Measurements from ENCODE around the gene CGB2.
"Not testable (repeated sequence)": the region's sequence is repeated elsewhere in the genome, so short reads cannot be mapped to it uniquely, and the experiment has no call there.

CGB2 gene

GRCh38 chr19:49038111-49038510 is 6.4 kb downstream of the CGB2 start:
- DNase-seq (ENCODE audit: low spot score): not testable (repeated sequence)

GRCh38 chr19:49038557-49039276 is 7.0 kb downstream of the CGB2 start:
- DNase-seq (ENCODE audit: low spot score): not testable (repeated sequence)

GRCh38 chr19:49039736-49040135 is 8.0 kb downstream of the CGB2 start:
- DNase-seq (ENCODE audit: low spot score): not testable (repeated sequence)

- no peak for DNase-seq (ENCODE audit: low spot score)
These were observed 10.5 kb downstream of the CGB2 start for GRCh38 chr19:49042177-49042576.

GRCh38 chr19:49042666-49043065 is 11.0 kb downstream of the CGB2 start:
- DNase-seq (ENCODE audit: low spot score): not testable (repeated sequence)

- DNase-seq (ENCODE audit: low spot score): not testable (repeated sequence)
These were observed 11.9 kb downstream of the CGB2 start, which contains the start of gene CGB5 for GRCh38 chr19:49043548-49043947. Gene CGB5, plus strand, starts transcription at chr19:49043848. Its CDS starts 362 bp downstream, at chr19:49044210.

GRCh38 chr19:49049011-49049410 is 17.3 kb downstream of the CGB2 start, which contains the start of gene CGB8:
Gene CGB8, minus strand, starts transcription at chr19:49049111. Its CDS starts 372 bp downstream, at chr19:49048739.
- not testable (repeated sequence) for DNase-seq (ENCODE audit: low spot score)

GRCh38 chr19:49049834-49050233 is 18.1 kb downstream of the CGB2 start:
- DNase-seq (ENCODE audit: low spot score): not testable (repeated sequence)

GRCh38 chr19:49050376-49051033 is 18.8 kb downstream of the CGB2 start:
- not testable (repeated sequence) for DNase-seq (ENCODE audit: low spot score)

GRCh38 chr19:49056101-49056901 is 24.6 kb downstream of the CGB2 start:
- DNase-seq (ENCODE audit: low spot score): peak; percentile 32

GRCh38 chr19:49056902-49057596 is 25.4 kb downstream of the CGB2 start:
- not testable (repeated sequence) for DNase-seq (ENCODE audit: low spot score)

- peak; percentile 18 for DNase-seq (ENCODE audit: low spot score)
These were observed 26.0 kb downstream of the CGB2 start, which contains the start of gene CGB7 for GRCh38 chr19:49057636-49058234. Gene CGB7, minus strand, starts transcription at chr19:49057749. Its CDS starts 2,374 bp downstream, at chr19:49055375.

GRCh38 chr19:49058562-49058961 is 26.9 kb downstream of the CGB2 start:
- DNase-seq (ENCODE audit: low spot score): no peak

GRCh38 chr19:49059053-49059452 is 27.4 kb downstream of the CGB2 start:
- no peak for DNase-seq (ENCODE audit: low spot score)

GRCh38 chr19:49061000-49061399 is 29.3 kb downstream of the CGB2 start:
- DNase-seq (ENCODE audit: low spot score): no peak

GRCh38 chr19:49061445-49061844 is 29.8 kb downstream of the CGB2 start:
- DNase-seq (ENCODE audit: low spot score): no peak

GRCh38 chr19:49064029-49064629 is 32.4 kb downstream of the CGB2 start:
- DNase-seq (ENCODE audit: low spot score): no peak

GRCh38 chr19:49064768-49065611 is 33.3 kb downstream of the CGB2 start, which contains the start of gene NTF4:
Gene NTF4, minus strand, starts transcription at chr19:49064818. Its CDS starts 2,821 bp downstream, at chr19:49061997.
- DNase-seq (ENCODE audit: low spot score): no peak

- no peak for DNase-seq (ENCODE audit: low spot score)
These were observed 34.3 kb downstream of the CGB2 start for GRCh38 chr19:49065905-49066512.

All from CD4-positive, alpha-beta T cell treated with Interleukin-2 at 100 ng/mL for 4 hours (primary cell).